Right lung (tissue), 5 donors: Measurements from ENCODE around the gene CNPY3. TPM values are rescaled to one million over a fixed set of nuclear protein-coding genes. Genes with fewer than 3 reads are reported as not detected.

Source experiments
- DNase-seq, 2 donors: peaks; one replicate each; pipeline ENCODE4 v3.0.0-alpha.2; 2013
- polyA plus RNA-seq, 5 donors: library from polyadenylated mRNA; unstranded; fragments of 120-200 nt; gene quantifications; one replicate each; pipeline versions ENCODE4 v1.2.1 to v1.2.3, GENCODE V29; 2013; ENCODE audit warnings: inconsistent platforms in 1 of 5, low replicate concordance in 1 of 5; ENCODE audit not compliant: insufficient read length in 5 of 5, insufficient read depth in 1 of 5

The CNPY3 gene
- polyA plus RNA-seq, 5 donors, result 47.1 to 73.0 (median 66.2) TPM

GRCh38 chr6:42978839-42979522 is 49.7 kb downstream of the CNPY3 start, which contains the start of gene PEX6:
TSS of gene PEX6 (minus strand) at chr6:42979181. CDS start at chr6:42979150, 31 bp downstream.
- peak; percentile 79 to 85 for DNase-seq

DNA sequence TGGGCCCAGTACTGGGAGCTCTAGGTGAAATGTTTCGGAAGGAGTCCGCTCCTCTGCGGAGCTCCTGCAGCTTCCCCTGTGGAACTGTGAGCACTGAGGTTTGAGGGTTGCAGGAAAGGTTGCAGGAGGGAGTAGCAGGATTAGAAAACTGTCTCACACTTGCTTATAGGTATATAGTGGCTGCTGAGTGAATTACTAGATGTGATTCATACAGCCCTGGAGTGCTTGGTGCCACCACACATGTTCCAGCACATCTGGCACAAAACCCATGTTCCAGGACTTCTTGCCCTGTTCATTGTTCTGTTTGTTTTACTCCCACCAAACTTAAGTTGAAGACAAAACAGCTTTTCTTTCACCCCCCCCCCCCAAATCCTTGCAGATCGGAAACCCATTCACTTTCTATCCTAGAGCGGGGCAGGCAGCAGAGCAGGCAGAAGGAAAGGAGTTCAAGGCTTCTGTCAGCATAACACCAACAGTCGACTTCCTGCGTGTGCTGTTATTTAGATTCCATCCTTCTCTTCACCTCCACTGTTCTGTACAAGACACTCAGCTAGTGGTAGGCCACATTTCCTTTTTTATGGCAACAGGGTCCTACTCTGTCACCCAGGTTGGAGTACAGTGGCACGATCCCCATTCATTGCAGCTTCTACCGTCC is 50.4 kb downstream of the CNPY3 start:
- DNase-seq, result no peak

DNA sequence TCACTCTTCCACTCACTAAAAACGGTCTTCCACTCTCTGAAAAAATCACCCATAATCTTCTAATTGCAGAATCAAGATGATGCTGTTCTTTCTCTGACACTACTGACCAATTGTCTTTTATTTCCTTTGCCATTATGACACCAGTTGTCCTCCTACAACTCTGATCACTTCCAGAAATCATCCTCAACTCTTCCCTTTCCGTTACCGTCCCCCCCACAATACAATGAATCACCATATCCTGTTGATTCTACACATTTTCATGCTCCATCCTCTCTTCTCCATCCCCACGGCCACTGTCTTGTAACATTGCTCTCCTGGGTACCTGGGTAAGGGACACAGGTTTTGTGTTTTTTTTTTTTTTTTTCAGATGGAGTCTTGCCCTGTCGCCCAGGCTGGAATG is 52.6 kb downstream of the CNPY3 start:
- no peak for DNase-seq

DNA sequence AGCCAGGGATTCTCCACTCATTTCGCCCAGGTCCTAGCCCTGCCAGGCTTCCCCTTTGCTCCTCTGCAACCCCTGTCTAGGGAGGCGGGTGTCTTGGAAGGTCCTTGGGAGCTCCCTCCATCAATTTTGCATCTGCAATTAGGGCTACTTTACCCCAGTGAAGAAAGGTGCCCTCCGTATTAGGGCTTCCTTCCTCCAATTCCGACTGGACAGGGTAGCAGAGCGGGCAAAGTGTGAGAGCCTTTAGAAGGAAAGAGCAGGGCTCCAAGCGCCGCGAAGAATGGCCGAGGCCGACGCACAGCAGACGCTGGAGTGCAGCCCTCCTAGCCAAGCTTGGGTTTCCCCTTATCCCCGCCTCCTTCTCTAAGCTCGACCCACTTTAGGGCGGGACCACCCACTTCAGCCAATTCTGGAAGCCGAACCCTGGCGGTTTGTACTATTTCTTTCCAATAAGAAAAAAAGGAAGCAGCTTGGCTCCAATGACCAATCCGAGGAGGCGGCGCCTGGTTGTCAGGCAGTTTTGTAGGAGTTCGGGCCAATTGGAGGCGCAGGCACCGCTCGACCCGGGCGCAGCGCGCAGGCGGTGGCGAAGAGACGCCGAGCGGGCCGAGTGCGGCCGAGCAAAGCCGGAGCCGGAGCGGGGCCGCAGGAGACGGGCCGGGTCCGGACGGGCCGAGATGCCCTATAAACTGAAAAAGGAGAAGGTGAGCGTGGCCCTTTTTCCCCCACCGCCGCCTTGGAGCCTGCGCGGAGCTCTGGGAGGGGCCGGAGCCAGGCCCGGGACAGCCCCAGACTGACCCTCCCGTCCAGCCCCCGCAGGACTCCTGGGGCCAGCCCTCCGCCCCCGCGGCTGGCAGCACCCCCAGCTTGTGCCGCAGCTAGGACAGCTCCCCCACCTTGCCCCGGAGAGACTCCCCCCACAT is 55.0 kb downstream of the CNPY3 start, which contains the start of gene PPP2R5D:
Gene PPP2R5D (plus strand): TSS at position 570 of the 923 bp plus-strand sequence. CDS start 108 bp downstream, at position 678.
- DNase-seq, result peak; percentile 95 to 98

GRCh38 chr6:42984924-42985475 is 55.7 kb downstream of the CNPY3 start:
- no peak for DNase-seq

- DNase-seq, result peak in 1 of 2 donors; percentile 24
These were observed 58.5 kb downstream of the CNPY3 start for GRCh38 chr6:42987533-42988451.

GRCh38 chr6:42988486-42989020 is 59.3 kb downstream of the CNPY3 start:
- no peak for DNase-seq

Other genes starting within 250 kb of the CNPY3 start
- gene PRPH2, start 206.9 kb upstream of the CNPY3 start, polyA plus RNA-seq, result 1 to 10 TPM; 2.5 to 6.1 (median 5.0) TPM
- 10 to 100 TPM; 14.4 to 22.7 (median 18.1) TPM for gene TBCC, start 183.4 kb upstream of the CNPY3 start, polyA plus RNA-seq
- 10 to 100 TPM; 14.1 to 20.2 (median 18.8) TPM for gene BICRAL, start 147.4 kb upstream of the CNPY3 start, polyA plus RNA-seq
- gene RPL7L1, start 49.9 kb upstream of the CNPY3 start, polyA plus RNA-seq, result 100 to 1,000 TPM in 4 of 5 donors, 10 to 100 TPM in 1; 95.2 to 119 (median 111) TPM
- 1 to 10 TPM in 1 of 5 donors, under 1 TPM in 4; 0.28 to 1.1 (median 0.55) TPM for gene PTCRA, start 13.4 kb upstream of the CNPY3 start, polyA plus RNA-seq
- 1 to 10 TPM in 4 of 5 donors, under 1 TPM in 1; 0.83 to 1.6 (median 1.3) TPM for gene GNMT, start 31.3 kb downstream of the CNPY3 start, polyA plus RNA-seq
- 10 to 100 TPM; 12.8 to 23.9 (median 17.8) TPM for gene PEX6, start 49.7 kb downstream of the CNPY3 start, polyA plus RNA-seq
- gene PPP2R5D, start 55.1 kb downstream of the CNPY3 start, polyA plus RNA-seq, result 10 to 100 TPM; 60.3 to 71.3 (median 64.4) TPM
- 10 to 100 TPM; 77.5 to 90.4 (median 86.1) TPM for gene MEA1, start 84.5 kb downstream of the CNPY3 start, polyA plus RNA-seq
- gene KLHDC3, start 84.8 kb downstream of the CNPY3 start, polyA plus RNA-seq, result 100 to 1,000 TPM in 3 of 5 donors, 10 to 100 TPM in 2; 94.1 to 113 (median 101) TPM
- gene RRP36, start 92.1 kb downstream of the CNPY3 start, polyA plus RNA-seq, result 10 to 100 TPM; 45.7 to 51.6 (median 50.2) TPM
- 10 to 100 TPM; 33.6 to 51.1 (median 42.4) TPM for gene CUL7, start 124.4 kb downstream of the CNPY3 start, polyA plus RNA-seq
- gene MRPL2, start 130.0 kb downstream of the CNPY3 start, polyA plus RNA-seq, result 10 to 100 TPM; 35.8 to 54.1 (median 43.8) TPM
- 10 to 100 TPM; 44.0 to 59.8 (median 45.1) TPM for gene KLC4, start 130.2 kb downstream of the CNPY3 start, polyA plus RNA-seq
- 100 to 1,000 TPM; 232 to 304 (median 271) TPM for gene PTK7, start 146.8 kb downstream of the CNPY3 start, polyA plus RNA-seq
- 10 to 100 TPM; 20.5 to 31.5 (median 27.1) TPM for gene SRF, start 241.8 kb downstream of the CNPY3 start, polyA plus RNA-seq